Activated naive CD4-positive, alpha-beta T cell treated with anti-CD3 and anti-CD28 coated beads, Interleukin-2, amount 50 U/mL, for 24 hours (primary cell): ENCODE data around the gene NCOA6.
A peak's percentile ranks its signal among the peaks of the same experiment; 100 is the strongest.
"Not testable (repeated sequence)": the region's sequence is repeated elsewhere in the genome, so short reads cannot be mapped to it uniquely, and the experiment has no call there.

Experiments used
- H3K27ac Mint-ChIP-seq: one replicate; pipeline ENCODE4 v1.8.0; 2021; ENCODE audit warnings: mild to moderate bottlenecking, mixed read lengths
- H3K27me3 Mint-ChIP-seq: one replicate; pipeline ENCODE4 v1.8.0; 2021; ENCODE audit warnings: mixed read lengths
- H3K36me3 Mint-ChIP-seq: one replicate; pipeline ENCODE4 v1.8.0; 2021; ENCODE audit warnings: mixed read lengths
- H3K4me1 Mint-ChIP-seq: one replicate; pipeline ENCODE4 v1.8.0; 2021; ENCODE audit warnings: mixed read lengths
- H3K4me3 Mint-ChIP-seq: one replicate; pipeline ENCODE4 v1.8.0; 2021; ENCODE audit warnings: mild to moderate bottlenecking, mixed read lengths
- H3K9me3 Mint-ChIP-seq: one replicate; pipeline ENCODE4 v1.8.0; 2021; ENCODE audit warnings: mixed read lengths

NCOA6 gene

DNA sequence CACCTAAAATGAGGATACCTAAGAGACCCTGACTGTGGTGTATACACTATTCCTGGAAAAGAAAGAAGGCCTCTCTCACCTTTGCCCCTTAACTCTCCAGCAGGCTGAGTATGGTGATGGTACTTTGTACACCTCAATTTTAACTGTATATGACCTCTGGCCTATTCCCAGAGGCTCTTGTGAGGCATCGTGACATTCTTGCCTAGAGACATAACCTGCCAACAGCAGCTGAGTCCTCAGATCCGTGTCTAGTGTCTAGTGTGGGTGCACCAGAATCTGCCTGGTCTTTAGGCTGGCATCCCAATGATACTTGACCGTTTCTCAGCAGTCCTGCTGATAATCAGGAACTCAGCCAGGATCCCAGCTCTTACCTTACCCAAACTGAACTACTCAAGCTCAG is 101.3 kb downstream of the NCOA6 start:
- H3K4me1 Mint-ChIP-seq, result no peaks in the 10 kb centered on the region
- H3K27ac Mint-ChIP-seq, result no peak overlapping the region
- H3K4me3 Mint-ChIP-seq, result no peak overlapping the region
- no peaks in the 10 kb centered on the region for H3K9me3 Mint-ChIP-seq
- peaks cover 13% of the 10 kb centered on the region for H3K36me3 Mint-ChIP-seq
- H3K27me3 Mint-ChIP-seq, result no peaks in the 10 kb centered on the region

GRCh38 chr20:34722560-34722959 is 102.9 kb downstream of the NCOA6 start:
- H3K4me3 Mint-ChIP-seq, H3K27me3 Mint-ChIP-seq, H3K27ac Mint-ChIP-seq, H3K9me3 Mint-ChIP-seq, H3K4me1 Mint-ChIP-seq: not testable (repeated sequence)
- H3K36me3 Mint-ChIP-seq, result peaks cover 14% of the 10 kb centered on the region

DNA sequence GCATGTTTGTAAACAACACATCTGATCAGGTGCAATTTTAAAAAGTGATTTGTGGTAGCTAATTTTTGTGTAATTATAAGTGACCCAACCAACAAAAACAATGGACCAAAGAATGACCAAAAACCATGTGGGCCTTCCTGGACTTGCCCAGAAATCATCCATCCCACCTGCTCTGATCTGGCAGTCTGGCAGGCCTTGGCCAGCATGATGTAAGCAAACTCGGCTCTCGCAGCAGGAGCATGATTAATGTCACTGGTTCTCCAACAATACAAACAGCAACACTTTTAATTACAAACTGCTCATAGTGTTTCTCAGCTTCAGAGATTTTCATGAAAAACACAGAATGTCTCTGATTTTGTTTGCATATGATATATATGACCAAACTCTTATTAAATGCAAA is 105.2 kb downstream of the NCOA6 start:
- Mint-ChIP-seq H3K4me3 (no peak overlapping the region), H3K9me3 (no peaks in the 10 kb centered on the region), H3K27me3 (no peaks in the 10 kb centered on the region), H3K36me3 (peaks cover 1% of the 10 kb centered on the region), H3K4me1 (no peaks in the 10 kb centered on the region), H3K27ac (no peak overlapping the region)

DNA sequence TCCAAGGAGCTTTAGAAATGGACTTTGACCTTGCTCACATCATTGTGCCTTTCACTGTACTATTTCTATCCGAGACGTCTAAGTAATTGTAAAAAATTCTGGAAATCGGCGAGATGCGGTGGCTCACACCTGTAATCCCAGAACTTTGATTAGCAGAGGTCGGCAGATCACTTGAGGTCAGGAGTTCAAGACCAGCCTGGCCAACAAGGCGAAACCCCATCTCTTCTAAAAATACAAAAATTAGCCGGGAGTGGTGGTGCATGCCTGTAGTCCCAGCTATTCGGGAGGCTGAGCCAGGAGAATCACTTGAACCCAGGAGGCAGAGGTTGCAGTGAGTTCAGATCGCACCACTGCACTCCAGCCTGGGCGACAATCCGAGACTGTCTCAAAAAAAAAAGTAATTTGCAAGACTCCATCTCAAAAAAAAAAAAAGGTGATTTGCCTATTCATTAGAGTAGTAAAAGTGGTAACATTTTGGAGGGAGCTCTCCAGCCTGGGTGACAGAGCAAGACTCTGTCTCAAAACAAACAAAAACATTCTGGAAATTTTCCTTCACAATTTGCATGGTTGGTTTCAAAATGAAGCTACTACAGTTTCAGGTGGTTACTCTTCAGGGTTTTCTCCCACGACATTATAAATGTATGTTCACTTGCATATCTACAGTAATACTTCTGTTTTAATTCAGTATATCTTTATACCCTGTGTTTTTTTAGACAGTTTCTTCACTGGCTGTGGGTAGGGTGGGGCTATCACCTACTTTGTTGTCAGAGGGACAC is 106.0 kb downstream of the NCOA6 start:
- H3K27me3 Mint-ChIP-seq, H3K9me3 Mint-ChIP-seq, H3K4me1 Mint-ChIP-seq, H3K36me3 Mint-ChIP-seq, H3K4me3 Mint-ChIP-seq, H3K27ac Mint-ChIP-seq: not testable (repeated sequence)

- Mint-ChIP-seq H3K4me1 (peaks cover 8% of the 10 kb centered on the region), H3K4me3 (no peak overlapping the region), H3K27me3 (no peaks in the 10 kb centered on the region), H3K36me3 (peaks cover 4% of the 10 kb centered on the region), H3K9me3 (no peaks in the 10 kb centered on the region), H3K27ac (no peak overlapping the region)
These were observed 108.0 kb downstream of the NCOA6 start for GRCh38 chr20:34717230-34718095.

DNA sequence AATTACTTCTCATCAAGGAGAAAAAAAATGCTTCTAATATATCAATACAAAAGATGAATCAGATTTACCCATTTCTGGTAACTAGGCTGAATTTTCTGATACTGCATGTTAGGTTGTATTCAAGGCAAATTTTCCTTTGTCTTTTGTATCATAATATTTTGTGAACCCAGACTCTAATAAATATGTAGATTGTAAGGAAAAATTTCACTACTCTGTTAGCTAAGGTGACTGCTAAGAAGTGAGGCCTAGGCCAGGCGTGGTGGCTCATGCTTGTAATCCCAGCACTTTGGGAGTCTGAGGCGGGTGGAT is 108.6 kb downstream of the NCOA6 start:
- Mint-ChIP-seq H3K4me3 (no peak overlapping the region), H3K27me3 (no peaks in the 10 kb centered on the region), H3K36me3 (peaks cover 4% of the 10 kb centered on the region), H3K4me1 (peaks cover 8% of the 10 kb centered on the region), H3K27ac (no peak overlapping the region), H3K9me3 (no peaks in the 10 kb centered on the region)

DNA sequence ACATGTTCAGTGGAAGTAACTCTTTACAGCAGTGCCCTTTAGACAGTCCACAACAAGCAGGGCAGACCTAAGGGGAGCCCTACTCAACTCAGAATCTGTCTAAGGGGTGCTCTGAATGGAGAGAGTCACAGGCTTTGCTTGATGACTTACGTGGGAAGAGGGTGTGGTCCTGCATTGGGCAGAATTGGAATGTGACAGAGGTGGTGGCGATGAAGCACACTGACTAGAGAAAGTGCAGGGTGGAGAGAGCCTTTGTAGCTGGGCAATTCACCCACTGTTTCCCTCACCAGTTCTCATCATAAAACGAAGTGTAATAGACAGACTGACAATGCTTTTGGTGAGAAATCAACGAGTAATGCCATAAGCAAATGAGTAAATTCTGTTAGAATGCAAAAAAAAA is 110.1 kb downstream of the NCOA6 start:
- Mint-ChIP-seq H3K36me3 (peaks cover 4% of the 10 kb centered on the region), H3K4me1 (peaks cover 12% of the 10 kb centered on the region), H3K4me3 (no peak overlapping the region), H3K27ac (no peak overlapping the region), H3K27me3 (no peaks in the 10 kb centered on the region), H3K9me3 (no peaks in the 10 kb centered on the region)

DNA sequence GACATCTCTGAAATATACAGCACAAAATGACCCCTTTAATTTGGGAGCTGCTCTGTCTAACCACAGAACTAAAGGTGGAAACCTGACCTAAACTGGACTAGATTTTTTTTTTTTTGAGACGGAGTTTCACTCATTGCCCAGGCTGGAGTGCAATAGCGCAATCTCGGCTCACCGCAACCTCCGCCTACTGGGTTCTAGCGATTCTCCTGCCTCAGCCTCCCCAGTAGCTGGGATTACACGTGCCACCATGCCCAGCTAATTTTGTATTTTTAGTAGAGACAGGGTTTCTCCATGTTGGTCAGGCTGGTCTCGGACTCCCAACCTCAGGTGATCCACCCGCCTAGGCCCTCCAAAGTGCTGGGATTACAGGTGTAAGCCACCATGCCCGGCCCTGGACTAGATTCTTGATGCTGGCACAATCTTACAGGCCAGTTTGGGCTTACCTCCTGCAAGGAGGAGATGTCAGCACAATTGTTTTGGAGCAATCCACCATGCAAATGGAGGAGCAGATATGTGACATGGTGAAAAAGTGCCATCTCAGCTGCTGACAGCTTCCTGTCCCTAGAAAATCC is 111.4 kb downstream of the NCOA6 start:
- not testable (repeated sequence) for H3K9me3 Mint-ChIP-seq, H3K36me3 Mint-ChIP-seq, H3K4me3 Mint-ChIP-seq, H3K27me3 Mint-ChIP-seq, H3K27ac Mint-ChIP-seq
- peaks cover 16% of the 10 kb centered on the region for H3K4me1 Mint-ChIP-seq

DNA sequence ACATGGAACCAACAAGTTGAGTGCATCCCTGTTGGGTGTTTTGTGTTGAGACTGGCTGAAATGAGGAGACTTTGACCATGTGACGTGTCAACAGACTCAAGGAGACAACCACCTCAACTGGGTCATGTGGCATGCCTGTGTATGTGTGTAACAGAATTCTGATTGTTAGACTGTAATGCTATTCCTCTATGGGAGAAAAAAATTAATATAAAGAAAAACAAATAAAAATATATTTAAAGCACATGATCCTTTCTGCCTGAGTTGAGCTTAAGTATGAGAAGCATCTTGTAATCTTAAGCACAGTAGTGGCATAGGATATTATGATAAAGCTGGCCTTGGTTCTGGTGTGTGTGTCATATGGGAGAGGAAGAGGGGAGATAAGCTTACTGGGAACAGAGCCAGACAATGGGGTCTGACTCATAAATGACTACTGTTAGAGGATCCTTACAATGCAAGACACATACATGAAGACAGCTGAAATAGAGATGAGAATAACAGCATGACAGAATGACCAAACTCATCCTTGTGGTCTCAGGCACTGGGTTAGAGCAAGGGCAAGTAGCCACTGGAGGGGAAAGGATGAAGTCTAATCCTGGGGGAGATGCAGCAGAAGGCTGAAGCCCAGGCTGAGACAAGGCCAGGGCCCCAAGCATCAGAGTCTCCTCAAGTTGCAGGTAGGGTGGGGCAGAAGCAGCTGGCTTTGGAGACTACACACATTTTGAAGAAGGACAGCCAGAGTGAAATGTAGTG is 112.1 kb downstream of the NCOA6 start:
- peaks cover 20% of the 10 kb centered on the region for H3K4me1 Mint-ChIP-seq
- H3K9me3 Mint-ChIP-seq, result no peaks in the 10 kb centered on the region
- no peaks in the 10 kb centered on the region for H3K27me3 Mint-ChIP-seq
- no peak overlapping the region for H3K4me3 Mint-ChIP-seq
- peaks cover 4% of the 10 kb centered on the region for H3K36me3 Mint-ChIP-seq
- no peak overlapping the region for H3K27ac Mint-ChIP-seq

- Mint-ChIP-seq H3K27ac (no peak overlapping the region), H3K27me3 (no peaks in the 10 kb centered on the region), H3K9me3 (no peaks in the 10 kb centered on the region), H3K36me3 (peaks cover 4% of the 10 kb centered on the region), H3K4me1 (peaks cover 21% of the 10 kb centered on the region), H3K4me3 (no peak overlapping the region)
These were observed 112.8 kb downstream of the NCOA6 start for GRCh38 chr20:34712525-34713192.

DNA sequence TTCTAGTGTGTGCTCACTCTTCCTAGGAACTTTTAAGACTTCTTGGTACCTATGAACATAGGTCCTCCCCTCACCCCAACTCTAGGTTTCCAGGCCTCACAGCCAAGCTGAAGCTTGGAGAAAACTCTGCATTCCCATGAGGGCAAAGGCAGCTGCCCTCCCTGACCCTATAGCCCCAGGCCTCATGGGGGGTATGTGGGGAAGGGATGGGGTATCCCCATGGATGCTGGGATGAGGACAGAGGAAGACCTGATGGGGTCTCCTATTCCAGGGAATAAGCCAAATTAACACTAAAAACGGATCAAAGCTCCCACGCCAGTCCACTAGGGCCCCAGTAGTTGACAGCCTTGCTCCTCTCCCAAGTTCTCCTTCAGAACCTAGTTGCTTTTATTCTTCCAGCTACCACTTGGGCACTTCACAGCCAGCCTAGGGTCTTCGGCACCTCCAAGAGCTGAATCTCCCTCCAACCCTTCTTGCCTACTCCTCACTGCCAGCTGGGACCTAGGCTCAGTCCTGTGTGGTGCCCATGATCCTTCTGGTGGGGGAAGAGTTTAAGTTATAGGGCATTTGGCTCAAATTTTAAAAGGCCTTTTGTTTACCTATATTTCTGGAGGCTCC is 113.5 kb downstream of the NCOA6 start:
- H3K4me1 Mint-ChIP-seq, result peaks cover 21% of the 10 kb centered on the region
- H3K27ac Mint-ChIP-seq, result no peak overlapping the region
- H3K27me3 Mint-ChIP-seq, result no peaks in the 10 kb centered on the region
- H3K4me3 Mint-ChIP-seq, result no peak overlapping the region
- no peaks in the 10 kb centered on the region for H3K9me3 Mint-ChIP-seq
- peaks cover 2% of the 10 kb centered on the region for H3K36me3 Mint-ChIP-seq

GRCh38 chr20:34710861-34711574 is 114.4 kb downstream of the NCOA6 start:
- Mint-ChIP-seq H3K36me3 (peaks cover 2% of the 10 kb centered on the region), H3K27me3 (no peaks in the 10 kb centered on the region), H3K4me1 (peaks cover 25% of the 10 kb centered on the region), H3K27ac (no peak overlapping the region), H3K9me3 (no peaks in the 10 kb centered on the region), H3K4me3 (peak overlapping the region; percentile 82)

DNA sequence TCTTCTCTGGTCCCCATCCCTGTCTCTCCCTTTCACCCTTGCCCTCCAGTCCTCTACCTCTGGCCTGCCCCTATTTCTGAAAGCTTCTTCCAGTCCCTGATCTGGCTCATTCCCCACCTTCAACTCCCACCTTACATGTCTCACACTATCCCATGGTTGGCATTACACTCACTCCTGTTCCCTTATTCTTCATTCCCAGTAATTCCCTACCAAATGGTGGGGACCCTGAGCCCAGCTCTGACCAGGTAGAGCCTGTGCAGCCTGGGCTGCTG is 114.9 kb downstream of the NCOA6 start:
- no peak overlapping the region for H3K27ac Mint-ChIP-seq
- no peaks in the 10 kb centered on the region for H3K9me3 Mint-ChIP-seq
- peaks cover 2% of the 10 kb centered on the region for H3K36me3 Mint-ChIP-seq
- H3K4me1 Mint-ChIP-seq, result peaks cover 25% of the 10 kb centered on the region
- H3K4me3 Mint-ChIP-seq, result peak overlapping the region; percentile 82
- H3K27me3 Mint-ChIP-seq, result no peaks in the 10 kb centered on the region

DNA sequence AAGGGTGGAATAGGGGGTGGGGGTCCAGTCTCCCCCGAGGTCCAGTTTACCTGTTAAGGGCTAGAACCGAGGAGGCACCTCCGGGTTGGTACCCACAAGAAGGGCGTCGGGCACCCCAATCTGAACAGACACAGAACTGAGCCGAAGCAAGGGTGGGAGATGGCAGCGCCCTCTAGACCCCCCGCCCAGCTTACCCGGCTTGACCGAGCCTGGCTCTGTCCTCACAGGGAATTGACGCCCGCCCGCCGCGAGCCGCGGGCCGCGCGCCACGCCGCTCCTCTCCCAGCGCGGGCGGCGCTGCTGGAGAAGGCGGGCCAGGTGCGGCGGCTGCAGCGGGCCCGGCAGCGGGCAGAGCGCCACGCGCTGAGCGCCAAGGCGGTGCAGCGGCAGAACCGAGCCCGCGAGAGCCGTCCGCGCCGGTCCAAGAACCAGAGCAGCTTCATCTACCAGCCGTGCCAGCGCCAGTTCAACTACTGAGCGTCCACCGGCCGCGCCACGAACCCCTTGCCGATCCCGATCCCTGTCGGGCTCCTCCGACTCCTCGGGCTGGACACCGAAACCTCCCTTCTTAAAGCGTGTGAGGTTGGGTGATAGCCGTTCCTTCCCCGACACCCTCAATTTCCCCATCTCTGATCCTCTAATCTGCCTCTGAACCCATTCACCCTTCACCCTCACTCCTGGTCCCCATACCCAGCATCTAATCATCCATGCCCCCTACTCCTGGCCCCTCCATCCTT is 115.5 kb downstream of the NCOA6 start:
- H3K4me3 Mint-ChIP-seq, result peak overlapping the region; percentile 84
- H3K27ac Mint-ChIP-seq, result no peak overlapping the region
- peaks cover 2% of the 10 kb centered on the region for H3K36me3 Mint-ChIP-seq
- H3K27me3 Mint-ChIP-seq, result no peaks in the 10 kb centered on the region
- H3K9me3 Mint-ChIP-seq, result no peaks in the 10 kb centered on the region
- H3K4me1 Mint-ChIP-seq, result peaks cover 29% of the 10 kb centered on the region
